SK-N-SH treated with all-trans-retinoic acid at 6 μM for 48 hours (cell line): ENCODE data around the gene ENGASE.

Experiments used
- ATAC-seq: fragments of 200-7000 bp; cut with Tn5 transposase; 3 replicates; pipeline ENCODE4 v1.9.1; 2020; ENCODE audit warnings: mild to moderate bottlenecking, moderate library complexity
- ARNTL ChIP-seq: fragments of 450-650 bp; formaldehyde crosslinking; IDR thresholded peaks from 2 replicates; pipeline ENCODE4 v1.5.0; 2020; ENCODE audit warnings: low read depth, mild to moderate bottlenecking, moderate library complexity, borderline replicate concordance
- BACH2 ChIP-seq: fragments of 250-450 bp; sonication (Bioruptor Pico); IDR thresholded peaks from 2 replicates; pipeline ENCODE4 v1.9.0; 2021; ENCODE audit warnings: mild to moderate bottlenecking, borderline replicate concordance
- CREB5 ChIP-seq: fragments of 250-450 bp; sonication (Bioruptor Pico); IDR thresholded peaks from 2 replicates; pipeline ENCODE4 v1.5.1; 2020; ENCODE audit warnings: low read depth, mild to moderate bottlenecking, moderate library complexity
- CSDC2 ChIP-seq: fragments of 250-450 bp; sonication (Bioruptor Pico); IDR thresholded peaks from 2 replicates; pipeline ENCODE4 v1.5.0; 2020; ENCODE audit warnings: mild to moderate bottlenecking, moderate library complexity
- ESRRG ChIP-seq: fragments of 250-450 bp; sonication (Bioruptor Pico); IDR thresholded peaks from 2 replicates; pipeline ENCODE4 v1.6.1; 2021; ENCODE audit warnings: mild to moderate bottlenecking
- ISL1 ChIP-seq: fragments of 250-450 bp; sonication (Bioruptor Pico); IDR thresholded peaks from 2 replicates; pipeline ENCODE4 v2.1.2; 2022; ENCODE audit warnings: mild to moderate bottlenecking, moderate library complexity
- OSR1 ChIP-seq: fragments of 250-450 bp; sonication (Bioruptor Pico); IDR thresholded peaks from 2 replicates; pipeline ENCODE4 v1.8.0; 2022; ENCODE audit warnings: moderate library complexity, mild to moderate bottlenecking, inconsistent platforms
- PPARA ChIP-seq: fragments of 250-450 bp; sonication (Bioruptor Pico); IDR thresholded peaks from 2 replicates; pipeline ENCODE4 v1.5.0; 2020; ENCODE audit warnings: mild to moderate bottlenecking, borderline replicate concordance
- RARB ChIP-seq: fragments of 250-450 bp; sonication (Bioruptor Pico); IDR thresholded peaks from 2 replicates; pipeline ENCODE4 v1.8.0; 2021; ENCODE audit warnings: mild to moderate bottlenecking, moderate library complexity
- SNAI2 ChIP-seq: fragments of 250-450 bp; sonication (Bioruptor Pico); IDR thresholded peaks from 2 replicates; pipeline ENCODE4 v1.5.0; 2020; ENCODE audit warnings: mild to moderate bottlenecking, moderate library complexity
- TCF4 ChIP-seq: fragments of 250-450 bp; sonication (Bioruptor Pico); IDR thresholded peaks from 2 replicates; pipeline ENCODE4 v1.8.0; 2021; ENCODE audit warnings: mild to moderate bottlenecking, moderate library complexity, borderline replicate concordance
- TSHZ2 ChIP-seq: fragments of 250-450 bp; sonication (Bioruptor Pico); IDR thresholded peaks from 2 replicates; pipeline ENCODE4 v1.5.0; 2020; ENCODE audit warnings: mild to moderate bottlenecking, moderate library complexity
- ZC3H10 ChIP-seq: fragments of 250-450 bp; sonication (Bioruptor Pico); IDR thresholded peaks from 2 replicates; pipeline ENCODE4 v1.5.1; 2021; ENCODE audit warnings: mild to moderate bottlenecking, moderate library complexity
- ZFP30 ChIP-seq: fragments of 450-650 bp; formaldehyde crosslinking; IDR thresholded peaks from 2 replicates; pipeline ENCODE4 v1.5.0; 2022; ENCODE audit warnings: mild to moderate bottlenecking, moderate library complexity
- ZNF565 ChIP-seq: fragments of 450-650 bp; formaldehyde crosslinking; conservative IDR thresholded peaks from 2 replicates; pipeline ENCODE4 v1.5.0; 2020; ENCODE audit warnings: low read depth, mild to moderate bottlenecking, moderate library complexity
- ZNF70 ChIP-seq: fragments of 450-650 bp; formaldehyde crosslinking; IDR thresholded peaks from 2 replicates; pipeline ENCODE4 v1.5.0; 2020; ENCODE audit warnings: mild to moderate bottlenecking, moderate library complexity
- ZNF8 ChIP-seq: fragments of 450-650 bp; formaldehyde crosslinking; IDR thresholded peaks from 2 replicates; pipeline ENCODE4 v1.5.0; 2020; ENCODE audit warnings: mild to moderate bottlenecking, moderate library complexity
- TF ChIP-seq, protein P1 (sequence below): fragments of 250-450 bp; sonication (Bioruptor Pico); IDR thresholded peaks from 2 replicates; pipeline ENCODE4 v1.8.0; 2021; ENCODE audit warnings: low read depth, mild to moderate bottlenecking, moderate library complexity, borderline replicate concordance
- TF ChIP-seq, protein P2 (sequence below): fragments of 250-450 bp; sonication (Bioruptor Pico); IDR thresholded peaks from 2 replicates; pipeline ENCODE4 v1.5.1; 2021; ENCODE audit warnings: mild to moderate bottlenecking, moderate library complexity

ENGASE gene

DNA sequence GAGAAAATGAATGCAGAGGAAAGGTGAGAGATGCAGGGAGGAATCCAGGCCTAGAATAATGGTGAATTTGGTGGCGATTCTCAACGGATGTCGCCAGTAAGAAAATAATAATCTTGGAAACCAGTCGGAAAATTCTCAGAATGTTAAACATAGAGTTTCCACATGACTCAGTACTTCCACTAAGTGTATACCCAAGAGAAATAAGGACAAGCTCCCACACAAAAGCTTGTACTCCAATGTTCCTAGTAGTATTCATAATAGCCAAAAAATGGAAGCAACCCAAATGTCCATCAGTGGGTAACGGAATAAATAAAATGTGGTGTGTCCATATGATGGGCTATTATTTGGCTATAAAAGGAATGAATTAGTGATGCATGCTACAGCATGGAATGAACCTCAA lies 19.4 kb upstream of the ENGASE start:
- ATAC-seq, result no peak
- TF ChIP-seq ZNF70 (CRISPR knock-in tag), result no peak
- TF ChIP-seq, protein P1, sequence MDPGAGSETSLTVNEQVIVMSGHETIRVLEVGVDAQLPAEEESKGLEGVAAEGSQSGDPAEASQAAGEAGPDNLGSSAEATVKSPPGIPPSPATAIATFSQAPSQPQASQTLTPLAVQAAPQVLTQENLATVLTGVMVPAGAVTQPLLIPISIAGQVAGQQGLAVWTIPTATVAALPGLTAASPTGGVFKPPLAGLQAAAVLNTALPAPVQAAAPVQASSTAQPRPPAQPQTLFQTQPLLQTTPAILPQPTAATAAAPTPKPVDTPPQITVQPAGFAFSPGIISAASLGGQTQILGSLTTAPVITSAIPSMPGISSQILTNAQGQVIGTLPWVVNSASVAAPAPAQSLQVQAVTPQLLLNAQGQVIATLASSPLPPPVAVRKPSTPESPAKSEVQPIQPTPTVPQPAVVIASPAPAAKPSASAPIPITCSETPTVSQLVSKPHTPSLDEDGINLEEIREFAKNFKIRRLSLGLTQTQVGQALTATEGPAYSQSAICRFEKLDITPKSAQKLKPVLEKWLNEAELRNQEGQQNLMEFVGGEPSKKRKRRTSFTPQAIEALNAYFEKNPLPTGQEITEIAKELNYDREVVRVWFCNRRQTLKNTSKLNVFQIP, result no peak
- TF ChIP-seq TSHZ2, result no peak
- no peak for TF ChIP-seq ZFP30
- TF ChIP-seq RARB, result no peak
- TF ChIP-seq, protein P2, sequence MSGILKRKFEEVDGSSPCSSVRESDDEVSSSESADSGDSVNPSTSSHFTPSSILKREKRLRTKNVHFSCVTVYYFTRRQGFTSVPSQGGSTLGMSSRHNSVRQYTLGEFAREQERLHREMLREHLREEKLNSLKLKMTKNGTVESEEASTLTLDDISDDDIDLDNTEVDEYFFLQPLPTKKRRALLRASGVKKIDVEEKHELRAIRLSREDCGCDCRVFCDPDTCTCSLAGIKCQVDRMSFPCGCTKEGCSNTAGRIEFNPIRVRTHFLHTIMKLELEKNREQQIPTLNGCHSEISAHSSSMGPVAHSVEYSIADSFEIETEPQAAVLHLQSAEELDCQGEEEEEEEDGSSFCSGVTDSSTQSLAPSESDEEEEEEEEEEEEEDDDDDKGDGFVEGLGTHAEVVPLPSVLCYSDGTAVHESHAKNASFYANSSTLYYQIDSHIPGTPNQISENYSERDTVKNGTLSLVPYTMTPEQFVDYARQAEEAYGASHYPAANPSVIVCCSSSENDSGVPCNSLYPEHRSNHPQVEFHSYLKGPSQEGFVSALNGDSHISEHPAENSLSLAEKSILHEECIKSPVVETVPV, result no peak
- no peak for TF ChIP-seq CSDC2 (CRISPR knock-in tag)
- TF ChIP-seq ARNTL, result no peak
- TF ChIP-seq CREB5 (CRISPR knock-in tag), result no peak
- no peak for TF ChIP-seq TCF4
- TF ChIP-seq ESRRG (CRISPR knock-in tag), result no peak
- no peak for TF ChIP-seq ZNF8 (CRISPR knock-in tag)
- no peak for TF ChIP-seq OSR1 (CRISPR knock-in tag)
- TF ChIP-seq BACH2 (CRISPR knock-in tag), result no peak
- TF ChIP-seq ZNF565, result no peak
- TF ChIP-seq PPARA, result no peak
- no peak for TF ChIP-seq SNAI2 (CRISPR knock-in tag)

DNA sequence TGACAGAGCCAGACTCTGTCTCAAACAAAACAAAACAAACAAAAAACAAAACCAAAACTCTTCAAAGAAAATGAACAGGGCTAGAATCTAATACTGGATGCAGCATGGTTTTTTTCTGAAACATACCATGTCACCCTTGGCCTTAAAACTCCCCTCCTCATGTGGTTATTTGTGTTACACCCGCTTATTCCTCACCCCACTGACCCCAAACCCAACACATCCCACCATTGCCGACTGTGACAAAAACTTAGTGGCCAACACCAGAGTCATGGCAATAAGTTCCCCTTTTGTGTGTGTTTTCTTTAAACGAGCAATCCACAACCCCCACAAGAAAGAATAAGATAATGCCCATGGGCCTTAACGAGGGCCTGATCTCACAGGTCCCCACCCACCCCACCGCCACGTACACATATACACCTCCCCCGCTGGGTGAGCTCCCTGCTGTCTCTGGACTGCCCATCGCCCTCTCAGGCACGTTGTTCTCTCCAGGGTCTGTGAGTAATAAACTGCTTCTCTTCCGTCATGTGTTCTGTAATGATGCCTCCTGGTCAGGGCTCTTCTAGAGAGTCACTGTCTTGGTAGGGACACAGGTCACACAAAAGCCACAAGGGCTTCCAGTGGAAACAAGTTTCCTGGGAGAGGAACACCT lies 16.8 kb upstream of the ENGASE start:
- no peak for TF ChIP-seq CSDC2 (CRISPR knock-in tag)
- TF ChIP-seq, protein P2, result no peak
- no peak for TF ChIP-seq ISL1 (CRISPR knock-in tag)
- no peak for TF ChIP-seq ARNTL
- TF ChIP-seq ZC3H10, result no peak
- TF ChIP-seq SNAI2 (CRISPR knock-in tag), result no peak
- TF ChIP-seq PPARA, result no peak
- no peak for TF ChIP-seq CREB5 (CRISPR knock-in tag)
- TF ChIP-seq, all 23 proteins: peak for 0
- ATAC-seq, result no peak; the same call in 2 of the 3 replicates

DNA sequence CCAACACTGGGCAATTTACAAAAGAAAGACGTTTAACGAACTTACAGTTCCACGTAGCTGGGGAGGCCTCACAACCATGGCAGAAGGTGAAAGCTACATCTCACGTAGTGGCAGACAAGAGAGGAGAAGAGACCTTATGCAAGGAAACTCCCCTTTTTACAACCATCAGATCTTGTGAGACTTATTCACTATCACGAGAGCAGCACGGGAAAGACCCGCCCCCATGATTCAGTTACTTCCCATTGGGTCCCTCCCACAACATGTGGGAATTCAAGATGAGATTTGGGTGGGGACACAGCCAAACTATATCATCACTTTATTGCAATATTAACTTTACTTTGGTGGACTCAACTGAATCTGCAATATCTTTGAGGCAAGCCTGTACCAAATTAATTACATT lies 11.9 kb upstream of the ENGASE start:
- TF ChIP-seq, protein P2, result no peak
- TF ChIP-seq ZFP30, result no peak
- TF ChIP-seq TCF4, result no peak
- no peak for ATAC-seq
